ENCODE results near the gene POLL.
"Not testable (repeated sequence)": the region's sequence is repeated elsewhere in the genome, so short reads cannot be mapped to it uniquely, and the experiment has no call there.

POLL gene

GRCh38 chr10:101587725-101588653 is at the start of gene POLL, which contains the start of gene DPCD:
Gene POLL (minus strand): TSS chr10:101588257. CDS start chr10:101587360, 897 bp downstream.
Gene DPCD (plus strand): TSS chr10:101588321. CDS start chr10:101588337, 16 bp downstream.
- peak within 1 kb of the TSS; percentile 95 for H3K4me3 ChIP-seq (ENCODE audit: control insufficient read depth, low read depth, low read length)
- peak; percentile 93 for DNase-seq (ENCODE audit: low read depth)
- TF ChIP-seq CTCF (conservative IDR thresholded peaks at IDR 0.05; ENCODE audit: control insufficient read depth, insufficient read depth, low read depth, low read length), result no peak

- H3K4me3 ChIP-seq (ENCODE audit: control insufficient read depth, low read depth, low read length); DNase-seq (ENCODE audit: low read depth): not testable (repeated sequence)
Measured at GRCh38 chr10:101633510-101633909, 45.5 kb upstream of the POLL start.

GRCh38 chr10:101631821-101632475 is 43.9 kb upstream of the POLL start:
- no peak overlapping the region for H3K4me3 ChIP-seq (ENCODE audit: control insufficient read depth, low read depth, low read length)
- no peak for DNase-seq (ENCODE audit: low read depth)
- TF ChIP-seq CTCF (conservative IDR thresholded peaks at IDR 0.05; ENCODE audit: control insufficient read depth, insufficient read depth, low read depth, low read length), result no peak

- H3K4me3 ChIP-seq (ENCODE audit: control insufficient read depth, low read depth, low read length), result no peak overlapping the region
- DNase-seq (ENCODE audit: low read depth), result no peak
- TF ChIP-seq CTCF (conservative IDR thresholded peaks at IDR 0.05; ENCODE audit: control insufficient read depth, insufficient read depth, low read depth, low read length), result no peak
Measured at GRCh38 chr10:101630633-101630920, 42.5 kb upstream of the POLL start.

- no peak overlapping the region for H3K4me3 ChIP-seq (ENCODE audit: control insufficient read depth, low read depth, low read length)
- no peak for TF ChIP-seq CTCF (conservative IDR thresholded peaks at IDR 0.05; ENCODE audit: control insufficient read depth, insufficient read depth, low read depth, low read length)
- DNase-seq (ENCODE audit: low read depth), result no peak
Measured at GRCh38 chr10:101629837-101630632, 42.0 kb upstream of the POLL start.

GRCh38 chr10:101625821-101626412 is 37.9 kb upstream of the POLL start:
- no peak overlapping the region for H3K4me3 ChIP-seq (ENCODE audit: control insufficient read depth, low read depth, low read length)
- no peak for TF ChIP-seq CTCF (conservative IDR thresholded peaks at IDR 0.05; ENCODE audit: control insufficient read depth, insufficient read depth, low read depth, low read length)
- DNase-seq (ENCODE audit: low read depth), result no peak
